Activated CD8-positive, alpha-beta T cell treated with anti-CD3 and anti-CD28 coated beads for 36 hours (primary cell): ENCODE data around the gene OLIG2. TPM values are rescaled to one million over a fixed set of nuclear protein-coding genes. Genes with fewer than 3 reads are reported as not detected.

Source experiments
- ATAC-seq: fragments of 200-7000 bp; cut with Tn5 transposase; one replicate; pipeline ENCODE4 v1.10.0; 2021; ENCODE audit warnings: mild to moderate bottlenecking, moderate library complexity
- CTCF ChIA-PET: fragments of 350-600 bp; sonication (Branson Sonifier 250); formaldehyde crosslinking; loops from one replicate; lab custom pipeline; 2021; ENCODE audit warnings: antibody characterized with exemption; lab: Charles Lee
- POLR2A ChIA-PET: fragments of 350-600 bp; sonication (Branson Sonifier 250); formaldehyde crosslinking; loops from one replicate; lab custom pipeline; 2021; ENCODE audit warnings: antibody characterized with exemption; lab: Charles Lee
- DNase-seq: peaks from one replicate; pipeline ENCODE4 v3.0.0-alpha.2; 2020
- H3K27ac Mint-ChIP-seq: one replicate; pipeline ENCODE4 v1.8.0; 2021; ENCODE audit warnings: mild to moderate bottlenecking, mixed read lengths
- H3K27me3 Mint-ChIP-seq: one replicate; pipeline ENCODE4 v1.8.0; 2021; ENCODE audit warnings: mixed read lengths
- H3K36me3 Mint-ChIP-seq: one replicate; pipeline ENCODE4 v1.8.0; 2021; ENCODE audit warnings: low read depth, mixed read lengths
- H3K4me1 Mint-ChIP-seq: one replicate; pipeline ENCODE4 v1.8.0; 2021; ENCODE audit warnings: low read depth, mixed read lengths
- H3K4me3 Mint-ChIP-seq: one replicate; pipeline ENCODE4 v1.8.0; 2021; ENCODE audit warnings: mild to moderate bottlenecking, moderate library complexity, mixed read lengths
- H3K9me3 Mint-ChIP-seq: one replicate; pipeline ENCODE4 v1.8.0; 2021; ENCODE audit warnings: mixed read lengths
- CTCF ChIP-seq: fragments of 200-600 bp; IDR thresholded peaks from one replicate; pipeline ENCODE4 v1.8.0; 2022; ENCODE audit warnings: antibody characterized with exemption, mild to moderate bottlenecking
- intact Hi-C: fragments of 100-400 bp; cut with micrococcal nuclease; formaldehyde crosslinking; loops from one replicate; pipeline ENCODE4 v1.10.0; 2022
- total RNA-seq, 2 experiments: library from RNA; stranded (reverse); gene quantifications; one replicate each; pipeline ENCODE4 v1.2.3, GENCODE V29; 2021

Gene OLIG2
- total RNA-seq, 2 experiments from 2014 or later: not detected

GRCh38 chr21:33028287-33028670 is 2.5 kb downstream of the OLIG2 start:
- no peaks in the 10 kb centered on the region for H3K9me3 Mint-ChIP-seq
- TF ChIP-seq CTCF: no peak
- ChIA-PET POLR2A (no interaction called here), CTCF (no interaction called here)
- no peak for ATAC-seq
- intact Hi-C loops: loop anchor here (10.0 kb wide), 1 partner anchor 97 kb away; no protein-coding TSS in a partner anchor
- H3K4me1 Mint-ChIP-seq: peaks cover 32% of the 10 kb centered on the region
- H3K4me3 Mint-ChIP-seq: no peak overlapping the region
- no peaks in the 10 kb centered on the region for H3K36me3 Mint-ChIP-seq
- DNase-seq: no peak
- H3K27ac Mint-ChIP-seq: no peak overlapping the region
- peaks cover 77% of the 10 kb centered on the region for H3K27me3 Mint-ChIP-seq

- Mint-ChIP-seq H3K4me3 (peak overlapping the region; percentile 30), H3K4me1 (peaks cover 31% of the 10 kb centered on the region), H3K27me3 (peaks cover 71% of the 10 kb centered on the region), H3K9me3 (no peaks in the 10 kb centered on the region), H3K36me3 (no peaks in the 10 kb centered on the region), H3K27ac (no peak overlapping the region)
- ChIA-PET CTCF (interaction anchor here (0.7 to 1.0 kb wide), 2 partner anchors 9 to 88 kb away, joined by 3 read pairs; no protein-coding TSS in a partner anchor), POLR2A (no interaction called here)
- no peak for TF ChIP-seq CTCF
- DNase-seq: peak; percentile 56
- no peak for ATAC-seq
- intact Hi-C loops: loop anchor here (10.0 kb wide), 1 partner anchor 96 kb away; no protein-coding TSS in a partner anchor
Measured at GRCh38 chr21:33028773-33029384, 3.1 kb downstream of the OLIG2 start.

- Mint-ChIP-seq H3K27ac (no peak overlapping the region), H3K36me3 (no peaks in the 10 kb centered on the region), H3K4me3 (peak overlapping the region; percentile 30), H3K27me3 (peaks cover 68% of the 10 kb centered on the region), H3K4me1 (peaks cover 27% of the 10 kb centered on the region), H3K9me3 (no peaks in the 10 kb centered on the region)
- ATAC-seq (no peak), DNase-seq (no peak)
- ChIA-PET CTCF (interaction anchor here (0.7 to 1.0 kb wide), 2 partner anchors 9 to 89 kb away, joined by 3 read pairs; no protein-coding TSS in a partner anchor), POLR2A (no interaction called here)
- intact Hi-C loops: loop anchor here (10.0 kb wide), 1 partner anchor 95 kb away; no protein-coding TSS in a partner anchor
- no peak for TF ChIP-seq CTCF
Measured at GRCh38 chr21:33029385-33029921, 3.7 kb downstream of the OLIG2 start.

GRCh38 chr21:33029975-33030461 is 4.3 kb downstream of the OLIG2 start:
- TF ChIP-seq CTCF: no peak
- intact Hi-C loops: loop anchor here (10.0 kb wide), 1 partner anchor 95 kb away; no protein-coding TSS in a partner anchor
- ATAC-seq (no peak), DNase-seq (no peak)
- Mint-ChIP-seq H3K36me3 (no peaks in the 10 kb centered on the region), H3K27me3 (peaks cover 63% of the 10 kb centered on the region), H3K9me3 (no peaks in the 10 kb centered on the region), H3K4me1 (peaks cover 24% of the 10 kb centered on the region), H3K27ac (no peak overlapping the region), H3K4me3 (no peak overlapping the region)
- ChIA-PET CTCF (interaction anchor here (0.8 to 1.0 kb wide), 2 partner anchors 90 to 145 kb away, joined by 3 read pairs; no protein-coding TSS in a partner anchor), POLR2A (no interaction called here)

GRCh38 chr21:33030633-33031032 is 4.9 kb downstream of the OLIG2 start:
- intact Hi-C loops: no loop called here
- POLR2A ChIA-PET: no interaction called here
- H3K27ac Mint-ChIP-seq: no peak overlapping the region
- H3K36me3 Mint-ChIP-seq: no peaks in the 10 kb centered on the region
- peaks cover 58% of the 10 kb centered on the region for H3K27me3 Mint-ChIP-seq
- no peak for TF ChIP-seq CTCF
- ATAC-seq: no peak
- no peak for DNase-seq
- H3K4me1 Mint-ChIP-seq: peaks cover 22% of the 10 kb centered on the region
- no peaks in the 10 kb centered on the region for H3K9me3 Mint-ChIP-seq
- H3K4me3 Mint-ChIP-seq: no peak overlapping the region
- CTCF ChIA-PET: interaction anchor here (0.8 kb wide), 1 partner anchor 146 kb away, joined by 3 read pairs; no protein-coding TSS in a partner anchor
